Hematopoietic multipotent progenitor cell treated with erythropoietin and hydrocortisone succinate and interleukin-3 and kit ligand, for 17 days (in vitro differentiated cells): Measurements from ENCODE around the gene GATAD2A.
"Not testable (repeated sequence)": the region's sequence is repeated elsewhere in the genome, so short reads cannot be mapped to it uniquely, and the experiment has no call there.

Experiments
- DNase-seq: peaks from one replicate; pipeline ENCODE4 v3.0.0-alpha.2; 2015; ENCODE audit warnings: low spot score

GATAD2A gene

GRCh38 chr19:19388568-19389555, 16.6 kb upstream of the GATAD2A start:
- no peak for DNase-seq

GRCh38 chr19:19389683-19390082, 15.8 kb upstream of the GATAD2A start:
- not testable (repeated sequence) for DNase-seq

- DNase-seq = not testable (repeated sequence)
These were observed 11.1 kb upstream of the GATAD2A start for GRCh38 chr19:19394333-19394732.

GRCh38 chr19:19399733-19400433, 5.6 kb upstream of the GATAD2A start:
- no peak for DNase-seq

- DNase-seq = no peak
These were observed 2.7 kb upstream of the GATAD2A start for GRCh38 chr19:19402656-19403372.

- peak; percentile 82 for DNase-seq
These were observed 2.0 kb upstream of the GATAD2A start for GRCh38 chr19:19403373-19403901.

GRCh38 chr19:19405971-19406877, 749 bp downstream of the GATAD2A start:
- DNase-seq = peak; percentile 77

GRCh38 chr19:19406878-19407632, 1.6 kb downstream of the GATAD2A start:
- DNase-seq = peak; percentile 81

- no peak for DNase-seq
These were observed 2.1 kb downstream of the GATAD2A start for GRCh38 chr19:19407633-19407930.

- no peak for DNase-seq
These were observed 3.7 kb downstream of the GATAD2A start for GRCh38 chr19:19409205-19409604.

- DNase-seq = no peak
These were observed 4.2 kb downstream of the GATAD2A start for GRCh38 chr19:19409631-19410030.

- DNase-seq = peak; percentile 39
These were observed 5.4 kb downstream of the GATAD2A start for GRCh38 chr19:19410553-19411550.

GRCh38 chr19:19416280-19416679, 10.8 kb downstream of the GATAD2A start:
- no peak for DNase-seq

GRCh38 chr19:19417046-19417445, 11.6 kb downstream of the GATAD2A start:
- DNase-seq = no peak

- DNase-seq = peak; percentile 71
These were observed 12.3 kb downstream of the GATAD2A start for GRCh38 chr19:19417628-19418245.

- DNase-seq = no peak
These were observed 13.2 kb downstream of the GATAD2A start for GRCh38 chr19:19418555-19419260.

GRCh38 chr19:19420570-19421298, 15.3 kb downstream of the GATAD2A start:
- no peak for DNase-seq
